HG03135 (cell line): ENCODE results near the gene ERICH6B.

Source experiments
- ATAC-seq: cut with Tn5 transposase; IDR thresholded peaks from one replicate; pipeline ENCODE4 v1.9.1; 2021; ENCODE audit warnings: mild to moderate bottlenecking, moderate library complexity; ENCODE audit not compliant: unreplicated experiment

ERICH6B gene

DNA sequence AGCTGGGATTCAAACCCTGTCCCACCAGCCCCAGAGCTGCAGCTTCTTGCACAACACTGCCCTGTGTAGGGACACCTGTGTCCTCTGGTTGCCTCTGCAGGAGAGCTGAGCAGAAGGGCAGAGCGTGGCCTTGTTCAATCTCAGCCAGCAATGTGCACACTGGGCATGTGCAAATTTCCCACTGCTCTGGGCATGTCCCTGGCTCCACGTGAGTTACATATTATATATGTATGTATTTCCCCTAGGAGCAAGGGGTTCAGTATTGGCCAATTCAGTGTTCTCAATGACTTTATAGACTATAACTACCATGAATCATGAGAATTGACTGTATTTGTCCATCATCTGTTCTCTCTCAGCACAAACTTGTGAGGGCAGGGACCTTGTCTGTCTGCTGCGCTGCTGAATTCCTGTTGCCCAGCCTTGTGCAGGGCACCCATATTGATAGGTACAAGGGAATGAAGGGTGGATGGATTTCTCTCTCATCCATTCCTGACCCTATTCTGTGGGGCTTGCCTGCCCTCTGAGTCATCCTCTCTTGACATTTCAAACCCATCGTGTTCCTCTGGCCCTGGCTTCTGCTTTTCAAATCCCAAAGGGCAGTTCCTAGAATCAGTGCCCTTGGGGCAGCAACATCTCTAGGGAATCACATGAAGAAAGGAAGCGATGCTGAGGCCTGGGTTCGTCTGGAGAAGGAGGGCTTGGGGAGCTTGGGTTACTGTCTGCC, 69.7 kb downstream of the ERICH6B start:
- no peak for ATAC-seq

DNA sequence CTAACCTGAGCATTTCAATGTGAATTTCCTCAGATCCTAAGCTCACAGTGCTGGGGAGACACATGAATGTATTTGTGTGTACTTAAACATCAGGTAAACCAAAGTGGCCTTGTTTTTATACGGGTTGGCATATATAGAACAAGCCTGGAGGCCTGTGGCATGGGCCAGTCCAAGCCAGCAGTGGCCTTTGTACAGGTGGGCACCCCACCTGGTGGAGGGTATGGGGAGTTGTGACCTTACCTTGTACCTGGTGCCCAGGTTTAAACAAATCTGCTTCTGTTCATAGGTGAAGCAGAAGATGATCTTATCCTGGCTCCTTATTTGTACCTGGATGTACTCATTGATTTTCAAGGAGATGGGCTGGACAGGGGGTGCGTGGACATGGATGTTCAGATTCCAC, 71.0 kb downstream of the ERICH6B start:
- ATAC-seq, result no peak

DNA sequence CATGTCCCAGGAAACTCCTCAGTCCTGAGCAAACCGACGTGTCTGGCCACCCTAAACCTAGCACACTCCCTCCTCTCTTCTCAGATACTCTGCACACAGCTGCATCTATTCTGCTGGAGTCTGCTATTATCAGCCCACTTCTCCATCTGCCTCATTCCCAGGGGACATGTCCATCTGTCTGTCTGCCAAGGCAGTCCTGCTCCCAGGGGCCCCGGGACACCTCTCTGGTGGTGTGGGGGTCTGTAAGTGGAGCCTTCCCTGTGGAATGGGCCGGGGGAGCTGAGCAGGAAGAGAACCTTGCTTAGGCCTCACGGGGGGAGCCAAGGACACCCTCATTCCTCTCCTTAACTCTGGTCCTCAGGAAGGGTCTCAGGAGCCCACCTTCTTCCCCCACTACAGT, 72.7 kb downstream of the ERICH6B start:
- ATAC-seq, result no peak

DNA sequence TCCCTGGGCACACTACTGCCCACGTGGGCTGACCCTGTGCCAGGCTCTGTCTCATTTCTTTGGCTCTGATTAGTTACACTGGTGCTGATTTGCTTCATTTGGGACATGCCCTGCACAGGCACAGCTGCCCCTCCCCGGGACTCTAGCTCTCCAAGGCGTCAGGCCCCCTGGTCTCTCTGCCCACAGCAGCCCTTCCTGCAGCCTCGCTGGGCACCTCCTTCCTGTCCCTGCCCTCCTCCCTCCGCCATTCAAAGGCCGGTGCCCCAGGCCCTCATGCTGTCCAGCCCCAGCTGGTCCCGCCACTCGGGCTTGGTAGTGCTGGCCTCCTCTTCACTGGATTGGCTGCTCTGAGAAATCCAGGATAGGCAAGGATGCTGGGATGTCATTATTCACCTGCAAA, 73.1 kb downstream of the ERICH6B start:
- ATAC-seq, result no peak

DNA sequence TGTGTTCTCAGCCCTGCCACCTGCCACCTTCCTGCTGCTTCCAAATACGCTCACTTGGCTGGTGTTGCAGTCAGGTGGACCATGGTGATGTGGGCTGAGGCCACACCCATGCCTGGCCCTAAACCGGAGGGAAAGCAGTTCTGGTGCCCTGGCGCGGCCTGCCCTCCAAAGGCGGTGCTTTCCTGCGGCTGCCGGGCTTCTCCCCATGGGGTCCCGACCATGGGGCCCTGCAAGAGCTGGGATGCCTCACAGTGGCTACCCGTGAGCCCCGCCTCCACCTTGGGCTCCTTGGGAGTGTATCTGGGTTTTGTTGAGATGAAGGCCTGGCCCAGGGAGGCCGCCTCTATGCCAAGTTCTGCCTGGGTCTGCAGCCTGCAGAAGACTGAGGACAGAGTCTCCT, 73.7 kb downstream of the ERICH6B start:
- ATAC-seq, result no peak

DNA sequence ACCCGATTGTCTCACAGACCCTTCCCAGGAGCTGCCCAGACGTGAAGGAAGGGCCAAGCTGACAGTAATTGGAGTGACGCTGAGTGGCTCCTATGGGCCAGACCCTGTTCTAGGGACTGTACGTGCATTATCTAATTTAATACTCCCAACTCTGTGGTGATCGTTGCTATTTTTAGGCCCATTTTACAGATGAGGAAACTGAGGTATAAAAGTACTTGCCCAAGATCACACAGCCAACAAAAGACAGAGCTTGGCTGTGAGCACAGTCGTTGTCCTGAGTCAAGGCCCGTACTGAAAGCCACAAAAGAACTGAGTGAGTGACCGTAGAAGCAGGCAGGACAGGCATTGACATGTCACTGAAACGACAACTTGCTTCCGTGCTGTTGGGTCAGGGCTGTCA, 74.7 kb downstream of the ERICH6B start:
- ATAC-seq, result no peak

DNA sequence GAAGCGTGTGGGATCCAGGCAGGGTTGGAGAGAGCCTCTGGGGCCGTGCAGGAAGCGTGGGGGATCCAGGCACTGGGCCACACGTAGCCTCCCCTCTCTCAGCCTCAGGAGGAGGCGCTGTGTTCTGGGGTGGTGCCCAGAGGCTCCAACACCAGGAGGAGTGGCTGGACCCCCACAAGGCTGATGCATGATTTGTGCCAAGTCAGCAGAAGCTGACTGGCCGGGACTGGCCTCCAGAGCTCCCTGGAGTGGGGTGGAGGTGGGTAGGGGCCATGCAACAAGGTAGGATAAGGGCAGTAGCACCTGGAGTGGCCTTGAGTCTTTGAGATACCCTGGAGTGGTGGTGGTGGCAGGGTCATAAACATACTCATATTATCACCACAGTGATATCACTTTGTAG, 75.3 kb downstream of the ERICH6B start:
- ATAC-seq, result no peak

DNA sequence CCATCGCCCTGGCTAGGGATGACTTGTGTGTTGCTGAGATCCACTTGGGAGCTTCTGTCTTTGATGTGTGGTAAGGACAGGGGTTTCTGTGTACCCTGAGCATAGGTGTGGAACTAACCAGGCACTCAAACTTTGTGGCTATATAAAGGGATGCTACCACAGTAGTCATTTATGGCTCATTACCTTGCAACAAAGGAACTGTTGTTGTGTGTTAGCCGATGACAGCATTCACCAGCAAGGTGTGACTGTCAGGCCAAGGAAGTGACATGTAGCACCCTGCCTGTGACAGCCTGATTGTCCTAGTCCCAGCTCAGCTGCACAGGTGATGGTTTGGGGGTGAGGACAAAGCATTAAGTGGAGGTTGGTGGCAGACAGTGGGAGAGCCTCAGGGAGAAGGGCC, 77.2 kb downstream of the ERICH6B start:
- ATAC-seq, result no peak

DNA sequence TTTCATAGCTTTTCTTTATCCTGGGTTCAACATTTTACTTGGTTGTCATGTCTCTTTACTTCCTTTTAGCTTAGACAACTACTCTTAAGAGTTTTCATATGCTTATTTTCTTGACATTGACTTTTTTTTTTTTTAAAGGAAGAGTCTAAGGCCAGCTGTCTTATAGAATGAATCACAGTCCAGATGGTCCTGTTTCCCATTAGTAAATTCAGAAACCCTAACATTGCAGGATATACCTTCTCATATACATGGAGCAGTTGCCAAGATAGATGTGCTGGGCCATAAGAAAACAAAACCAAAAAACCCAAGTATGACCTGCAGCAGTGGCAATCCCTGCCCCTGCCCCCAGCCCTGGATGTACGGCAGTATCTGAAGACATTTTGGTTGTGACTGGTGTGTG, 78.0 kb downstream of the ERICH6B start:
- no peak for ATAC-seq

DNA sequence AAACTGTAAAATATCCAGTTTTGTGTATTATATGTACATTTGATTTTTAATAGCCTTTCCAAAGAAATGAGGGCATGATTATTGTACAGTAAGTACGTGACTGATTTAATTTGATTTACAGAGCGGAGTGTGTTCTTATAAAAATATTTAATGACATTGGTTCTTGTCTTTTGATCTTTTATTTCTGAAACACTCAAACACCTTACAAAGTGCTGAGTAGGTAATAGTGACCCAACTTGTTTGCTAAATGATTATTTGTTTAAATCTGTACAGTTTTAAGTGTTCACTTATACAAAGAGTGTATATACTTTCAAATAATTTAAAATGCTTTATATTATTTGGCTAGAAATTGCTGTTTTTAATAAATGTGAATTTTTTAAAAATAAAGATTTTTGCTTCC, 79.3 kb downstream of the ERICH6B start:
- ATAC-seq, result no peak

DNA sequence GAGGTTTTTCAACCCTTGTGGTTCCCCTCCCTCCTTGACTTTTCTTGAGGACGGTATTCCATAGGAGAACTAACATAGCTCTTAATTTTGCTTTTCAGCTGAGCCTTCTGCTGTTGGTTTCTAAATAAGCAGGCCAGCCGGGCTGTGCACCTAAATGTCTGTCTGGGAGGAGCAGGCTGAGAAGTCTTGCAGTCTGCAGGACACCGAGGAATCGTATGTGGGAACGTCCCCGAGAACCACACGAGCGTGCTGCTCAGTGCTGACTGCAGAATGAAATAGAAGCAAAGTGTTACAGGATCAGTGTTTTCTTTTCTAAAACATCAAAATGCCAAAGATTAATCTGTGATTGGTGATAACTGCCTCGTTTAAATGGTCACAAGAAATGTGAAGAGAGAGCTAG, 80.9 kb downstream of the ERICH6B start:
- no peak for ATAC-seq

DNA sequence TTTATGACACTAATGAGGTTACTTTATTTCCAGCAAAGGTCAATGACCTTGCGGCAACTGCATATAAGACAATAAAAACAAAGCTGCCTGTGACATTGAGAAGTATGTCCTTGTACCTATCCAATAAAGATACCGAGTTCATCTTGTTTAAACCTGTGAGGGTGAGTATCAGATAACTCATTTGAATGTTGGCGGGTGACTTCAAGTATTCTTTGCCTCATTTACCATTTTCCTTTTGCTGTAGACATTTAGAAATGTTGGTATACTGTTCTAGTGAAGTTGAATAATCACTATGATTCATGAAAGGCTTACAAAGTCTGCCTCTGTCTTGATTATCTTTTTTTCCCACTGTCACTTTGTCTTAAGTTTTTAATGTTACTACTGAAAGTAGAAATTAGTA, 85.8 kb downstream of the ERICH6B start:
- ATAC-seq, result no peak

DNA sequence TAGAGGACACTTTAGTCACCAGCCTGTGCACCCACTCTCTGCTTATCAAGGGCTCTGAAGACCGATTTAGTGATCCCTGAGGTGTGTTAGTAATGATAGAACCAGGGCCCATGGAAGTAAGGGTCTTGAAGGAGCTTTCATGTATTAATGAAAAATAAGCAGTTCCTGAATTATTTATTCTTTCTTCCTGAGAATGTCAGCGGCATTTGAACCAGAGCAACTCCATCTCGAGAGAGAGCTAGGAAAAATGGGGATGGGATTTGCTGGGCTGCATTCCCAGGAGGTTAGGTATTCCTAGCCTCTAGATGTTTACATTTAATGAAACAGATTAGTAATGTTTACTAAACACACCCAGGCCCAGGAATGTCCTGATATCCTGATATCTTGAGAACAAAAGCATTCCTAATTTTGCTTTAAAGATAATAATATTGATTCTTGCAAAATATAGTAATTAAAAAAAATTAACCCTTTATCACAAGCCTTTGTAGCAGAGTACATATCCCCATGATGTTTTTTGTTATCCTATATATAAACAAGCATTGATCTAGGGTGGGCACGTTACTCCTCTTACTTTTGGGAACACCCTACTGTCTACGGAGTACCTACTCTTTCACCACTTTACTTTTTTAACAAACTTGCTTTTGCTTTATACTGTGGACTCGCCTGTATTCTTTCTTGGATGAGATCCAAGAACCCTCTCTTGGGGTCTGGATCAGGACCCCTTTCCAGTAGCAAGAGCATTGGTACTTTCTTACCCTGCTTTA, 87.7 kb downstream of the ERICH6B start:
- ATAC-seq, result no peak

DNA sequence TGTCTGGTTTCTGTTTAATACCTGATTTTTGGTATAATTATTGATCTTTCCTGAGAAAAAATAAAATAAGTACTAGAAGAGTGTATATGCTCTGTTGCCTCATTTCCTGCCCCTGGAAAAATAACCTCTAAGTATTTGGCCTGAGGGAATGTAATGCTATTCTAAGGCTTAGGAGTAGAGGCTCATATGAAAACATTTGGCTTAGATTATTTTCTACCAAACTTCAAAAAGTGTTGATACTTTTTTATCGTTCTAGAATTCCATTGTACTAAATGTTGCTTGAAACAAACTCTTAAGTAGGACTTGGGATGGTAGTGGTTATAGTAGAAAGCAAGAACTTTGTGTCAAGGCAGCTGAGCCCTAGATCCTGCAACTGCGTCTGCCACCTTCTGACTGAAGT, 93.0 kb downstream of the ERICH6B start:
- no peak for ATAC-seq

DNA sequence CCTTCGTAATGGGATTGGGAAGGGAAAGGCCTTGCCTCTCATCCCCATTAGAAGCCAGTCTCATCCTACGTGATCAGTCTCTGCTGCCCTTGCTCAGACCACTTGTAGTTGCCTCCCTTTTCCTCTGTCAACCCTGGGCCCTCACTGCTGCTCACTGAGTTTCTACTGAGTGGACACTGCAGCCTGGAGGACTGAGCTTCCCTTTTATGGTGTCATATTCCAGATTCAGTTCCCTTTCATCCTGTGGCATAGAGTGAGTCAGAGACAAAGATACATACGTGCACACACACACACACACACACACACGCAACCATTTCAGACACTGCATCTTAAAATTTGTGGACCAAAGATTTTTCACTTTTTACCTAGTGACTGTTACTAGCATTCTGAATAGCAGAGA, 94.2 kb downstream of the ERICH6B start:
- ATAC-seq, result no peak

DNA sequence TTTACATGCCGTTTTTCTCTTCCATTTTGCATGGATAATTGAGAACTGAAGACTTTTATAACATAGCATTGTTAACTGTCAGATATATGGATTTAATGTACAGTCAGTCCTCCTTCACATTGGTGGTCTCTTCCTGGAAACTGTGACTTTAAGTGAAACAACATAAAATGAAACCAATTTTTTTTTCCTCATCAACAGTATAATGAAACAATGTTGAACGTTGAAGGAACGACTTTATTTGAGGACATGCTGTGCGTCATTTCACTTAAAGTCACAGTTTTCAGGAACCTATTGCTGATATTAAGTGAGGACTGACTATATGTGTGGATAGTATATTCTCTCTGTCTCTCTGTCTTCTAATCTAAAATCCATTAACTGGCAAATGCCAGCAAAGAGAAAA, 96.0 kb downstream of the ERICH6B start:
- no peak for ATAC-seq

DNA sequence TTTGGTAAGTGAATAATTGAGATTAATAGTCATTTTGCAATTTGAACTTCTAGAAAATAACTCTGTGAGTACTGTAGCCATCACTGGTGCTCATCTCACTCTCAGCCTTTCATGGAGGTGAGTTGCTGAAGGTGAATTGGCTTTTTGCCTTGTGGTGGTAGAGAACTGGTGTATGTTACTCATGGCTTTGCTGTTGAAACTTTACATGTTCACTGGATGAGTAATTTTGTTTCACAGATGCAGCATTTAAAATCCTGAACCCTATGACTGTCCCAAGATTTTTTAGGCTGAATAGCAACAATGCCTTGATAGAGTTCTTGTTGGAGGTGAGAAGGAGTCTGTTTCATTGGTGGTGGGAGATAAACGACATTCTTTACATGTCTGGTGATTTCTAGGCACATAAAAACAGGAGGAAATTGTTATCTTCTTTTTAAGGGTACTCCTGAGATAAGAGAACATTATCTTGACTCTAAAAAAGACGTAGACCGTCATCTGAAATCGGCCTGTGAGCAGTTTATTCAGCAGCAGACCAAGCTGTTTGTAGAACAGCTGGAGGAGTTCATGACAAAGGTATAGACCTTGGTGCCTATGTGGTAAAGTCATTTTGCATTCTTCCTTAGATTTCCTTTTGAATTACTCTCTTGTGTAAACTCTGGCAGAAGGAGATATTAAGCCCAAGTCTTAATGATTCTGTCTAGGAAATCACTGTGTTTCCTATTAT, 96.9 kb downstream of the ERICH6B start:
- ATAC-seq, result no peak

DNA sequence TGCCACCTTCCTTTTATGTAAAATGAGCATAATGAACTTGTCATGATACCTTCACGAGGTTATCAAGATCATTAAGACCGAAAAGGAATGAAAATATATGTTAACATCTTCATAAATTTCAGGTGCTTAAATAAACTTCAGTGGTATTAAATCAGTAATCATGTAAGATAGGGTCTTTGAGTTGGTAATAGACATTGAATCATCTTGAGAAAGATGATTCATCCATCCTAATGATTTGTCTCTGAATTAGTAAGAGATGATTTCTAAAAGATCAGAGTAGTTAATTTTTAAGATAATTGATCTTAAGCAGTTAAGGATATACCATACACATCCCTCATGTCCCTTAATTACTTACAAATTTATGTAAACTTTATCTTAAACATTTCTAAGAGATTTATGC, 98.8 kb downstream of the ERICH6B start:
- no peak for ATAC-seq

DNA sequence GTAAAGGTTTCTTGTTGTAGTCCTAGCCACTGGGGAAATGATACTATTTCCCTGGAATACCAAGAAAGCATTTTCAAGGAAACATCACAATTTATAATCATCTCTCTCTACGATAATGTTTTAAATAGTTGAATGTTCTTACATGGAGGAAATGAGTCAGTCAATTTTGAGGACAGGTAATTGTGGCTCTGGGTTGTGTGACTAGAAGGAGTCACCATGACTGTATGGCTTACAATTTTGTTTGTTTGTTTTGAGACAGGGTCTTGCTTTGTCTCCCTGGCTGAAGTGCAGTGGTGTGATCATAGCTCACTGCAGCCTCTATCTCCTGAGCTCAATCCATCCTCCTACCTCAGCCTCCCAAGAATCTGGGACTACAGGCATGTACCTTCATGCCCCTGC, 103.4 kb downstream of the ERICH6B start:
- no peak for ATAC-seq

DNA sequence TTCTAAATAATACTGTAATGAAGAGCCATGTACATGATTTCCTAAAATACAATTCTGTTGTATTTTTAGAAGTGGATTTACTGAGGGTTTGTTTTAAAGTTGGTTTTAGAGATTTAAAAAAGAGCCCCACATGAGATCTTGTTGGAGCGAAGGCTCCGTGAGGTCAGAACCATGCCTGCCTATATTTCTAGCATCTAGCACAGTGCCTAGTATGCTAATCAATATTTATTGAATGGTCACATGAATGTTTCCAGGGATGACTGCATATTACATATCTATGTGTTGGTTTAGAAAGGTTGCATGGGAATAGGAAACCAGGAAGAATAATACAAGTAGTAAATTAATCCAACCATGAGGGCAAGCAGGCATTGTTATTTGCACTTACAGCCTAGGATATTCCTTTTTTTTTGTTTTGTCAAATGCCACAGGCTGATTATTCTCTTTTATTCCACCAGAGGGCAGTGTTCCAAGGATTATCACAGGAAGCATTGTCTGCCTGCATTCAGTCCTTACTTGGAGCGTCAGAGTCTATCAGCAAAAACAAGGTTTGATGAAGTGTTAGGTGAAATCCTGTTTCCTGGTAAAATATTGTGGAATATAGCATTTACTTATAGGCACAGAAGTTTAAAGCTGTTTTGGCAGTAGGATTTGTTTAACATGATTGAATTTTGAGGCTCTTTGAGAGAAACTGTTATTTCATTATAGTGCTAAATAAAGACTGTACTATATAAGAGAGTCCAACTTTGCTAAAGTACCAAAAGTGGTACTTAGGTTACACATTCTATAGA, 104.0 kb downstream of the ERICH6B start:
- no peak for ATAC-seq

DNA sequence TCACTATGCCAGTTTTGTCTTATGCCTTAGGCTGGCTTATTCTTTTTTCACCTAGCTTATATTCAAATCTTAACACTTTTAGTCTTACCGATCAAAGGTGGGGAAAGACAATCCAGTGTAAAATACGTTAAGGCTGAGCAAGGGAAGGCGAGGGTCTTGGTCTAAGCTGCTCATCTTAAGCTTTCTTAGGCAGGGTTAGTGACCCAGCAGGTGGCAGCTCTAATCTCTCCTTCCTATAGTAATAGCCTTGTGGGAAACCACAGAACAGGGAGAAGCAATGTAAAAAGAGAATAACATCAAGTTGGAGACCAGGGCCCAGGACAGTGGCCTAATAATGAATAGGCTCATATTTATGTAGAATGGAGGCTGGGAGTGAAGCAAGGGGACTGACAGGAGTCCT, 104.9 kb downstream of the ERICH6B start:
- no peak for ATAC-seq
